HG02943 (cell line): Measurements from ENCODE around the gene IMMT.

Experiments used
- ATAC-seq: cut with Tn5 transposase; IDR thresholded peaks from one replicate; pipeline ENCODE4 v1.9.1; 2021; ENCODE audit warnings: mild to moderate bottlenecking, low read depth, moderate library complexity; ENCODE audit not compliant: unreplicated experiment

Gene IMMT

DNA sequence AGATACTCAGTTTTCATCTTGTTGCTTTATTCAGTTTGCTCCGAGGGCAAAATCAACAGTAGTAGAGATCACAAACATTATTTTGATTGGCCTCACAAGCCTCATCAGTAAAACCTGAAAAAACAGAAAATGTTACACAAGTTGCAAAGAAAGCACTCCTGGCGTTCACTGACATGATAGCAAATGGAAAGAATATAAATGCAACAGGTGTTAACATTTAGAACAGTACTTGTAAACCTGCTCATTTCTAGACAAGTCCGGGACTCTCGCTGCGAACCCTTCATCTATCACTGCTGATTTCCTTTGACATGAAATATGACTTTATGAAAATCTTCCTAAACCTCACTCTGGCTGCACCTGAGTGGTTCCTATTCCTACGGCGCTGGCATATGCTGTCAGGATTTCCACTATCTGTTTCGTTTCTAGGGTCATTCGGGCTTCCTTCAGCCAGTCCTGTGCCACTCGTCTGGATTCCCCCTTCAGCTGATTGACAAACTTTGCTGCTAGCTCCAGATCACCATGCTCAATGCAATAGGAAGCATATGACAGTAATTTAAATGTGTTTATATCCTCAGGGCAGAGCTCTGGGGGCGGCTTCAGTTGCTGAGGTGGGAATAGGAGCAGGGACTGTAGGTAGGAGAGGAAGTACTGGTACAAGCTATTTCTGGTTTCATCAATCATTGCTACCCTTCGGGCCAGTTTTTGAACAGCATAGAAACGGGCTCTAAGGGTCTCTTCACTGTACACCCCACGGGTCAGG lies 51.2 kb downstream of the IMMT start:
- no peak for ATAC-seq

DNA sequence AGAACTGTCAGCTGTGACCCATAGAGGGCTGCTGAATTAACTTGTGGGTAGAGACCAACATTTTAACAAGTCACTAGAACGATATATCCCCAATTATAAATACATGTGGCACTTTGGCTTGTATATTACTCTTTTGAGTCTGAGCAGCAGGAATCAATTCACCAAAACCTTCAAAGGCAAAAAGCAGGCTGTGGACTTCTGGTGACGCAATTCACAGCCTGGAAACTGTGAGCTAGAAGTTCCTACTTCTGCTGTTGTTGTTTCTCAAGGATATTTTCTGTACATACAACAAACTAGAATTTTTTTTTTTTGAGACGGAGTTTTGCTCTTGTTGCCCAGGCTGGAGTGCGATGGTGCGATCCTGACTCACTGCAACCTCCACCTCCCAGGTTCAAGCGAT lies 52.0 kb downstream of the IMMT start:
- no peak for ATAC-seq

DNA sequence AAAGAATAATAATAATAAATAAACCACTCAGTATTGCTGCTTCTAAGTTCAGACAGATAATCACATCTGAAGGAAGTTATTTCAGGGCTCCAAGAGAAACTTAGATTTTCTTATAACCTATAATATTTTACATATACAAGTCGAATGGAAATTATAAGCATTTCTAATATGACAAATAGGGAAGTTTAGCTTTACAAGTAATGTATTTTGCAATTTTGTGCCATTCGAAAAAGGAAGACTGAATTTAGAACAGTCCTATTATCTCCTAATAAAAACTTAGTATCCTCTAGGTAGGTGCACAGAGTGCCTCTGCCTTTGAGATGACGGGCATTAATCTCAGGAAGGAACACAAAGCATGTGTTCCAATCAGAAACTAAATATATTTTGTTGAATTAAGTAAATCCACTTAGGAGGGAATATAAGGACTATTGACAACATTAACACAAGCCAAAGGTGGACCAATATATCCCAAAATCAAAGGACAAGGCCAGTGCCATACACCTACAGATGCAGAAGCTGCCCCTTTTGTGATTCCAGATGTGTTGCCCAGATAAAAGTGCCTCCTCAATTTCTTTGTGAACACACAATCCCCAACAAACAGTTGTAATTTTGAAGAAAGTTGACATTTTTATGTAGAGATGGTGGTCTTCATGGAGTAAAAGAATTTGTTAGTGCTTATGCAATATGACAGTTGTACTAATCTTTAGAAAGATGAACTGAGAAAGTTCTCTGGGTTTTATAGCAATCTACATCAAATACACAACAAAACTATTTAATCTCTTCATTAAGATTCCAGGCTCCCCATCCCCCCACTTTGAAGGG lies 52.6 kb downstream of the IMMT start:
- ATAC-seq, result no peak

DNA sequence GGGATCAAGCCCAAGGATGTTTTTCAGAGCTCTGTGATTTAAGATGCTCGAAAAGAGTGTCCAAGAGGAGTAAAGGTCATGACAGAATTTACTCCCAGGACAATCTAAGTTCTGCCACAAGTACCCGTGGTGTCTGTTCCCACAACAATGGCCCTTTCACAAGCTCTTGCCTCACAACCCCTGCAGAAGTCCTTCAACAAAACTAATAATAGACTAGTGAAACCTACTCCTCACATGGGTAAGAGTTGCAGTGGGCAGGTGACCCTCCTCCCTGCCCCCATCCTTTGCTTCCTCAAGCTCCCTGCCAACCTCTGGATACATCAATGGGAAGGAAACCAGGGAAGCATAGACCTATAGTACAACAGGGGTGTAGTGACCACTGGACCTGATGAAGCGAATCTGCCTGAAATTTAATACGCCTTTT lies 54.3 kb downstream of the IMMT start:
- ATAC-seq, result no peak

DNA sequence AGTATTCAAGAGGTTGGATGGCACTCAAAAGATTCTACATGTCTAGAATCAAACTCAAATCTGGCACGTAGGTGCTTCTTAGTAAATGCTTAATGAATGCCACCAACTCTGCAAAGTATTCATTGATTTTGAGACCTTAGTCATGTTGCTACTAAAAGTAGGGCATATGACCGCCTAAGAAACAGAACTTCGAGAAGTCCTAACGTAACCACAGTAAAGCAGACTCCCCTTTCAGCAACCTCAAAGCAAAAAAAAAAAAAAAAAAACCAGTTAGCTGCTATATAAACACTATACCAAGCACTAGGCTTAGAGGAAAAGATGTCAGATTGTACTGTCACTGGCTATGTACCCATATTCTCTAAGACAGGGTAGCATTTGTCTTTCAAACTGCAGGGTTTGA lies 55.3 kb downstream of the IMMT start:
- ATAC-seq, result no peak

DNA sequence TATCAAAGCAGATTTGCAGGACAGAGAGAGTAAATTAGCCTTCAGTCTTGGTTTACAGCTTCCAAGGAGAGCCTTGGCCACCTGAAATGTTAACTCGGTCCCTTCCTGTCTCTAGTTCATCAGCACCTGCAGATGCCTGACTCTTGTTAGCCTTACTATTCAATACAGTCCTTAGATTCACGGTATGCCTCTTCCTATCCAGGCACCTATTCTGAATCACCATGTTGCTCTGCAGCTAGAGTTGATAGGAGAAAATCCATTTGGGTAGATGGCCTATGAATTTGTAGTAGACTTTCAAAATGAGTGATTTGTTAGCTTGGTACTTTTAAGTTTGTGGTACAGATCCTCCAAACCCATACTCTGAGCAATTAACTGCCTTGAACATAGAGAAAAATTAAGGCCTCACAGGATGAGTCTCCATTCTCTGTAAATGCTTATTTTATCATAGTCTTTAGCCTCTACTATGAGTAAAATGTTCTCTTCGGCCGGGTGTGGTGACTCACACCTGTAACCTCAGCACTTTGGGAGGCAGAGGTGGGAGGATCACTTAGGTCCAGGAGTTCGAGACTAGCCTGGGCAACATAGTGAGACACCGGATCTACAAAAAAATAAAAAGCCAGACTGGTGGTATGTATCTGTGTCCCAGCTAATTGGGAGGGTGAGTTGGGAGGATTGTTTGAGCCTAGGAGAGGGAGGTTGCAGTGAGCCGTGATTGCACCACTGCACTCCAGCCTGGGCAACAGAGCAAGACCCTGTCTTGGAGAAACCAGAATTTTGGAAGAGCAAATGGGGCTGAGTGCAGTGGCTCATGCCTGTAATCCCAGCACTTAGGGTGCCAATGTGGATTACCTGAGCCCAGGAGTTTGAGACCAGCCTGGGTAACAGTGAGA lies 56.3 kb downstream of the IMMT start:
- ATAC-seq, result no peak

DNA sequence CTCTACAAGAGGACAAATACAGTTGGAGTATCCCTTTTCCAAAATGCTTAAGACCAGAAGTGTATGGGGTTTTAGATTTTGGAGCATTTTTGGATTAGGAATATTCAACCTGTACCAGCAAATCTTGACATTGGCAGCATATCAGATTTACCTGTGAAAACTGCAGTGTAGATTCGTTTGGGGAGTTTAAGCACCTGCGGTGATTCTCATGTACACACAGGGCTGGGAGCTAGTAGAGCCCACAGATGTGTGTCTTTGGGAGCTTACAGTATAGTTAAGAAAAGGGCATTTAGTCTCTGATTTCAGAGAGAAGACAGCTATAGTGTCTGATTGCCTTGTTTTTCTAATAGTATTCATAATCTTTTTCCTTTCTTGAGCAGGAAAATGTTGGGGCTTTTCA lies 59.1 kb downstream of the IMMT start:
- ATAC-seq, result no peak

DNA sequence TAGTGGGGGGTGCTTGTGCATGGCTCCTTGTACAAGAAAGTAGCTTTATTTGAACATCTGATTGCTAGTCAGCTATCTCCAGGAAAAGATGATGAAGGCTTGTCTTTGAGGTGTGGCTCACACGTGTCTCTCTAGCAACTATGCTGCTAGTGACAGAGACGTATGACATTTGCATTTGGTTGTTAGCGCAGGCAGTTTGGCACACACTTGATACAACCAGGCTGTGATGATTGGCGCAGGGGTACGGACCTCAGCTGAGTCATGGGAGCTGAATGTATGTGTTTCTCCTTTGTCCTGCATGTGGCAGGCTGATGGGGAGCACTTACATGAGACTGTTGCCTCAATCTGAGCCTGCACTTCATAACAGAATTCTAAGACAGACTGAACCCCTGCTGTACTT lies 59.6 kb downstream of the IMMT start:
- ATAC-seq, result no peak

DNA sequence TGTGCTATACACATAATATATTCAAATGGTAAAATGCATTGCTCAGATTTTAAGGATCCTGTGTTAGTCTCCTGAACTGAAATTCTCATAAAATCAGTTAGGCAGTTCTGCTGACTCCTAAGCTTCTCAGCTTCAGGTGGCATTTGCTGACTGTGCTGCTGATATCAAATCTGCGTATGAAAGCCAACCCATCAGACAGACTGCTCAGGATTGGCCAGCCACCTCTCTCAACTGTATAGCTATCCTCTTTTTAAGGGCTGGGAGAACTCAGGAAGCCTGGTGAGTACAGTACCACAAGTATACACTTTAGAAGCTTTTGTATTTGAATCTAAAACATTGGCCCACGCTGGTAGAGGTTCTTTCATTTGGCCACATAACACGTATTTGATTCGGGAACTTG lies 60.6 kb downstream of the IMMT start:
- ATAC-seq, result no peak

DNA sequence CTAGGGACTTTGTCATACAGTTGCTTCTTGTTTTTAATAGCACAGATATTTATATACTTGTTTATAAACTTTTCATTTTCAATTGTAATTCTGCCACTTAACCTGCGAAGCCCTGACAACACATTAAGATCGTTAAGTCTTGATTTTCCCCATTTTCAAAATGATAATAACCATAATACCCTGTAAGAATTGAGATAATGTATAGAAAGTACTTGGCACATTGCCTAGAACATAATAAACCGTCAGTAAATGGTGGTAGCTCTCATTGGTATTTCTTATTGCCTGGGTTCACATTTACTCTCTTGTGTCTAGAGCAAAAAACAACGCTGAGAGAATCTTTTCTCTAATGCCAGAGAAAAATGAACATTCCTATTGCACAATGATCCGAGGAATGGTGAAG lies 70.6 kb downstream of the IMMT start:
- ATAC-seq, result no peak

DNA sequence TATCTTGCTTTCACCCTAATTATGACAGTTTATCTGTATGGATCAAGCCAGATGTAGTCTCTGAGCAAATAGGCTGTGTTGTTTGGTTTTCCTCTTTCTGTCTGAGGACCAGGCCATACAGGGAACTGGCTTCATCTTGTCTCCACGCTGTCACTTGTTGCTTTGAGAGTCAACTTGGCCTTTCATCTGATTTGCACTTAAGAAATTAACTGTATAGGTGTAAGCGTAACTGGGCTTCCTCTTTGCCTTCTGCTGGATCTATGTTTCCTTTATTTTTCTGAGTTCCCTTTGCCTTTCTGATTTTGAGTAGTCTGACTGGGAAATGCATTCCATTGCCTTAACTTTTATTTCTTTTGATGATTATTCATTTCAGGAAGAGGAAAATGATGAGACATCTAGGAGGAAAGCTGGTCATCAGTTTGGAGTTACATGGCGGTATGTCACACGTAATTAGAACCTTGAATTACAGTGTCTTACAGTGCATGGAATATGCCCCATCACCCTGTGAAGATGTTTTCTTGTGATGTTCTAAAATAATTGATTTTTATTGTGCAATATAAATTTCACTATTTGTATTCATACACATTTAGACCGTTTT lies 71.8 kb downstream of the IMMT start:
- no peak for ATAC-seq

DNA sequence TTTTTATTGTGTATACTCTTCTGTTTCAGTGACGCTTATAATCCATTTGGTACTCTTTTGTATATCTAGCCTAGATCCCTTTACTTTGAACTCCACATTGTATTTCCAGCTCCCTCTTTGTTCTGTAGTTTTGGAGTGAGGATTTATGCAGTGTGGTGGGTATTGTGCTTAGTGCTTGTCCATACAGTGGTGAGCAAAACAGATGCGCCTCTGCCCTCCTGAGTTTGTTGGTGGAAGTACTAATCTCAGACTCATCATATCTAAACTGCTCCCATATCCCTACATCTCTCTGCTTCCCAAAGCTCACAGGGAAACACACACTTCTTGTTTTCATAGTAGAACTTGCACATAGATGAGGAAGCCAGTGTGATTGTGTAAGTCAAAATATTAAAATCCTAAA lies 77.1 kb downstream of the IMMT start:
- no peak for ATAC-seq

DNA sequence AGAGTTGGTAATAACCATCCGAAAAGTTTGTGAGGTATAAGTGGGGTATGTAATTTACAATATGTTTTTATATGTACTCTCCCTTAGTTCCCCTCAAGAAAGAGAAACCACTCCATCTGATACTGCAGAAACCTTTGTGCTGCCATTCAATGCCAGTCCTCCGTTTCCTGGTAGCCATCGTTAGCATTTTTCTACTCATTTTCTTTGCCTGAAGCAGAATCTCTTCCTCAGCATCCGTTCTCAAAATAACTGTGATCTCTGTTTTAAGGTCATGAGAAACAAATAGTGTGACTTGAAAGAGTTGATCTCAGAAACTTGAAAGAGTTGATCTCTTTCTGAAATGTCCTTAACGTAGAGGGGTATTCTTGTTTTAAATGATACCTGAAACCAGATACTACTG lies 88.2 kb downstream of the IMMT start:
- ATAC-seq, result no peak

DNA sequence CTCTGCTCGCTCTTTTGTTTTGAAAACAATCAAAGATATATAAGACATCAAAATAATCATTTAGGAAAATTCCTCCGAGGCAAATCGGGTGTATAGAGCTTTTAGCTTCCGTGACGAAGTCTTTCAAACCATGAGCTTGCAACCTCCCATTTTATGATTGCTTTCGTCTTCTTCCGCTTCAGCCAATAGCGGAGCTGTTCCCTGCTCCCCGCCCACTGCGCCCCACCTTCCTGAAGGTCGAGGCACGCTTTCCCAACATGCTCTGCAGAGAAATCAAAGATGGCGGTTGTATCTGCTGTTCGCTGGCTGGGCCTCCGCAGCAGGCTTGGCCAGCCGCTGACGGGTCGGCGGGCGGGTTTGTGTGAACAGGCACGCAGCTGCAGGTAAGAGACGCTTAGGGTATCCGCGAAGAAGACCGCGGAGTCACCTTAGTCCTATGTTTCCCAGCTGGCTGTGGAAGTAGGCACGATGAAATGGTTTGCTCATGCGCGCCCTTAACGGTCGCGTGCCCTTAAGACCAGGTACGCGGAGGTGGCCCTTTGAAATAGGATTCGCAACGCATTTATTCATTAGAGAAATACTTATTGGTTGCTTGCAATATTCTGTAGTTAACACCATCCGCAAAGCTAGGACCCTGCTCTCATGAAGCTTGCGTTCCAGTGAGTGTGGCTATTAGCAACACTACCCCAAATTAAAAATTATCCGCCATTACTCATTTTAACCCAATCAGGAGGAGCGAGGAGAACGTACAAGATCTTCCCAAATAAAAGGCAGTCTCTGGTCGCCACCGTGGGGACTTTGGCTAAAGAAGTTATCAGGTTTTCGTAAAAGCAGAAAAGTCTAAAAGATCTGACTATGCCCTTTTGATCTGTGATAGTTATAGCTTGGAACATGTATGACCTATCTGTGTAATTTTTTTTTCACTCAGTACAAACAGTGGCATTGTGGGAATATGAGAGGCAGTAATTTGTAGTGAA lies 89.0 kb downstream of the IMMT start, which contains the start of gene PTCD3:
TSS of gene PTCD3 (plus strand) at position 267 of the 977 bp plus-strand sequence. CDS start at position 280, 13 bp downstream.
- peak; percentile 91 for ATAC-seq

DNA sequence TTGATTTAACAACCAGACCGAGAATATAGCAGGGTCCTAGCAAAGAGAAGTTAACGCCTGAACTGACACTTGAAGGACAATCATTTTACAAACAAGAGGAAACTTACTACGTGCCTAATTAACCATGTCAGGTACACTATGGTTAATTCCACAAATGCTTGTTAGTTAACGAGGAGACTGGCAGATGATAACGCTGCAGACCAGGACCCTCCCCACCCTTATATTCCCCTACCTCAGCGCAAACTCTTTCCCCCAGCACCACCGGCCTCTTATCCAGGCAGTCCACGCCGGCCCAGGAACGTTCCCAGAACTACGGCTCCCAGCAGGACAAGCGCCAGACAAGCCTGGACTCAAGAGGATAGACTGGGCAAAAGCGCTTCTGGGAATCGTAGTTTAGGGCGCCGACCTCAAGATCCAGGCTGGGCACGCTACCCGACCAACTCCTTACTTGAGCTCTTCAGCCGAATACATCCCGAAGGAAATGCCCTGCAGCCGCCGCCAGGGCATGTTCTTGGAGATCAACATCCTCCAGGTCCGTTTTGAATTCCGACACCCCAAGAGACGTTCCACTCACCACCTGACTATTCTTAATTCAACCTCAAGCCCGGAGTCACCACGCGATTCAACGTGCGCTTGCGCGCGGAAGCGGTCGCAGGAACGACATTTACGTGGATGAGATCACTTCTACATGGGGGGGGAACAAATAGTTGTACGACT lies 89.9 kb downstream of the IMMT start, which contains the start of gene POLR1A:
TSS of gene POLR1A (minus strand) at position 635 of the 717 bp plus-strand sequence. CDS start at position 525, 110 bp downstream.
- ATAC-seq, result peak; percentile 72

DNA sequence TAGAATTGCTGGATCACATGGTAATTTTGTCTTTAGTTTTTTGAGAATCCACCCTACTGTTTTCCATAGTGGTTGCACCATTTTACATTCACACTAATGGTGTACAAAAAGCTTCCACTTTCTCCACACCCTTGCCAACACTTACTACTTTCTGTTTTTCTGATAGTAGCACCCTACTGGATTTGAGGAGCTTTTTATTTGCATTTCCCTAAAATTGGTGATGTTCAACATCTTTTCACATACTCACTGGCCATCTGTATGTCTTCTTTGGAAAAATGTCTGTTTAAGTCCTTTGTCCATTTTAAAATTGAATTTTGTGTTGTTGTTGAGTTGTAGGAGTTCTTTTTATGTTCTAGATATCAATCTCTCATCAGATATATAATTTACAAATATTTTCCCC lies 93.1 kb downstream of the IMMT start:
- no peak for ATAC-seq

DNA sequence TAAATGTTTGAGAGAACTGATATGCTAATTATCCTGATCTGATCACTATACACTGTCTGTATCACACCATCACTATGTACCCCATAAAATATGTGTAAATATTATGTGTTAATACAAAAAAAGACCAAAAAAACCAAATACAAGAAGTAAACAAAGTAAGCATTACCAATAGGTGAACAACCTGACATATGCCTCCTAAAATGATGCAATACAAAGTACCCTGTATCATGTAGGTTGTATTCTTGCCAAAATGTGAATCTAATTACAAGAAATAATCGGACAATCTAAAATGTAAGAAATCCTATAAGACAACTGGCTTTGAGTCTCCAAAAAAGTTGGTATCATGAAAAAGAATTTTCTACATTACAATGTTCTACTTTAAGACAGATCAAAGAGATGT lies 97.3 kb downstream of the IMMT start:
- no peak for ATAC-seq

DNA sequence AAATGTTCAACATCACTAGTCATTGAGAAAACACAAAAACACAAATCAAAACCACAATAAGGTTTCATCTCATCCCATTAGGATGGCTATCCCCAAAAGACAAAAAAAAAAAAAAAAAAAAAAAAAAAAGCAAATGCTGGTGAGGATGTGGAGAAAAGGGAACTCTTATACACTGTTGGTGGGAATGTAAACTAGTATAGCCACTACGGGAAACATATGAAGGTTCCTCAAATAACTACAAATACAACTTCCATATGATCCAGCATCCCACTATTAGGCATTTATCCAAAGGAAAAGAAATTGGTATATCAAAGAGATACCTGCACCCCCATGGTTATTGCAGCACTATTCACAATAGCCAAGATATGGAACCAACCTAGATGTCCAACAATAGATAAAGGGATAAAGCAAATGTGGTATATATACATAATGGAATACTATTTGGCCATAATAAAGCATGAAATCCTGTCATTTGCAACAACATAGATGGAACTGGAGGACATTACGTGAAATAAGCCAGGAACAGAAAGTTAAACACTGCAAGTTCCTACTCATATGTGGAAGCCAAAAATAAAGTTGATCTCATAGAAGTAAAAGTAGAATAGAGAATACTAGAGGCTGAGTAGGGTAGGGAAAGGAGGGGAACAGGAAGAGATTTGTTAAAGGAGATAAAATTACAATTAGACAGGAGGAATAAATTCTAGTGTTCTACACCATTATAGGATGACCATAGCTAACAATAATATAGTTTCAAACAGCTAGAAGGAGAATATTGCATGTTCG lies 98.0 kb downstream of the IMMT start:
- ATAC-seq, result no peak
